Measurements from ENCODE around the gene MED15. TPM values are rescaled to one million over a fixed set of nuclear protein-coding genes. Genes with fewer than 3 reads are reported as not detected.

MED15 gene
- total and polyA plus RNA-seq, 2 of the 4 experiments (the other 2 are of a cell fraction), result 19.0 to 68.8 TPM

- in situ Hi-C loops (cut with MboI; ENCODE audit: low sequenced_read_pairs) (no loop called here), intact Hi-C loops (cut with micrococcal nuclease) (loop anchor here (1.0 to 5.0 kb wide), 2 partner anchors 61 to 150 kb away; partner anchors contain the start of gene MED15), dilution Hi-C loops (cut with HindIII; ENCODE audit: low sequenced_read_pairs, unreplicated experiment) (no loop called here)
- CTCF ChIA-PET, result interaction anchor here (0.8 to 1.8 kb wide), 2 partner anchors 16 to 41 kb away, joined by 3 to 5 read pairs; no protein-coding TSS in a partner anchor
- peaks cover 75% of the 10 kb centered on the region for H4K20me1 ChIP-seq (ENCODE audit: insufficient read depth, low read length)
- peak overlapping the region; percentile 59 for H2AK9ac ChIP-seq (replicated peaks; ENCODE audit: low read depth, low read length, poor library complexity)
- H3K4me2 ChIP-seq (ENCODE audit: low read depth, low read length), result no peak overlapping the region
- H4K8ac ChIP-seq (ENCODE audit: low read depth in 2 of 2, low read length in 2 of 2), result peak overlapping the region in 1 of 2 experiments; percentile 16; a peak in 1 of 4 replicates
- H3K9me3 ChIP-seq (ENCODE audit: control insufficient read depth, insufficient read depth, low read length), result no peaks in the 10 kb centered on the region
- peak overlapping the region; percentile 45 for H2BK120ac ChIP-seq (ENCODE audit: low read depth, low read length)
- peak overlapping the region; percentile 76 for H3K27ac ChIP-seq (ENCODE audit: insufficient read depth, low read length)
- ATAC-seq (ENCODE audit: low read depth) (0 out of 2 replicates have a peak, but pooled peaks have one; percentile 4), DNase-seq (peak; percentile 59)
- peak overlapping the region; percentile 52 for H2BK20ac ChIP-seq (ENCODE audit: low read depth, low read length)
- POLR2A ChIA-PET (ENCODE audit: unreplicated experiment), result no interaction called here
- no peaks in the 10 kb centered on the region for H3K27me3 ChIP-seq (ENCODE audit: control insufficient read depth, insufficient read depth, low read length)
- peak overlapping the region; percentile 79 for H2AK5ac ChIP-seq (ENCODE audit: low read depth, low read length)
- H3K9ac ChIP-seq (ENCODE audit: low read depth, low read length), result no peak overlapping the region
- peaks cover 38 to 92% of the 10 kb centered on the region in 2 experiments for H3K79me1 ChIP-seq (ENCODE audit: low read depth in 1 of 2, low read length in 2 of 2)
- peak overlapping the region; percentile 15; the same call in 1 of the 3 replicates for H2BK15ac ChIP-seq (ENCODE audit: low read depth, low read length)
- peaks cover 41% of the 10 kb centered on the region for H3K9me1 ChIP-seq (ENCODE audit: insufficient read depth, low read length)
- H3K56ac ChIP-seq (ENCODE audit: extremely low read depth, insufficient read depth, low read length), result no peak overlapping the region
- WGBS, 2 experiments (ENCODE audit: extremely low coverage in 2 of 2, insufficient read length in 1 of 2), result 80% methylated on average over 1 of the region's 5 CpGs; no CpG with 5 or more reads in 1 of the 2 experiments
- peak overlapping the region; percentile 71 for H3K4ac ChIP-seq (ENCODE audit: low read depth, low read length)
- TF ChIP-seq MAZ (IDR thresholded peaks at IDR 0.05; ENCODE audit: borderline replicate concordance, low read depth, low read length) (no peak), RAD21 (IDR thresholded peaks at IDR 0.05; ENCODE audit: low read length) (peak; percentile 41), CTCF (conservative IDR thresholded peaks at IDR 0.05; ENCODE audit: low read depth, low read length) (peak; percentile 49), SMC3 (IDR thresholded peaks at IDR 0.05; ENCODE audit: low read depth, low read length) (peak; percentile 40)
- no peak overlapping the region for H3K18ac ChIP-seq (ENCODE audit: low read depth, low read length)
- H2AFZ ChIP-seq (replicated peaks; ENCODE audit: low read length, poor library complexity), result no peak overlapping the region
- H3K23ac ChIP-seq (ENCODE audit: low read depth, low read length), result peak overlapping the region; percentile 64
- H3K36me3 ChIP-seq (ENCODE audit: control insufficient read depth, insufficient read depth, low read length), result peaks cover 60% of the 10 kb centered on the region
- H4K91ac ChIP-seq (ENCODE audit: insufficient read depth, low read depth, low read length), result peak overlapping the region; percentile 62; the same call in 1 of the 2 replicates
- no peak overlapping the region for H4K5ac ChIP-seq (ENCODE audit: low read depth, low read length)
- H2BK5ac ChIP-seq (ENCODE audit: low read depth, low read length, poor library complexity, severe bottlenecking), result peak overlapping the region; percentile 26
- H3K4me1 ChIP-seq (ENCODE audit: control insufficient read depth, insufficient read depth, low read length), result peaks cover 40% of the 10 kb centered on the region
- peak overlapping the region; percentile 47 for H3K14ac ChIP-seq (replicated peaks; ENCODE audit: low read depth, low read length)
- no peak overlapping the region for H3K4me3 ChIP-seq (ENCODE audit: insufficient read depth, low read depth, low read length)
- BruUV-seq (replicated peaks), result no TSS peak
These were observed 60.6 kb downstream of the MED15 start for GRCh38 chr22:20567993-20568417.

Data from IMR-90 (cell line).